ENCODE measurements around the gene GGACT.

DNA sequence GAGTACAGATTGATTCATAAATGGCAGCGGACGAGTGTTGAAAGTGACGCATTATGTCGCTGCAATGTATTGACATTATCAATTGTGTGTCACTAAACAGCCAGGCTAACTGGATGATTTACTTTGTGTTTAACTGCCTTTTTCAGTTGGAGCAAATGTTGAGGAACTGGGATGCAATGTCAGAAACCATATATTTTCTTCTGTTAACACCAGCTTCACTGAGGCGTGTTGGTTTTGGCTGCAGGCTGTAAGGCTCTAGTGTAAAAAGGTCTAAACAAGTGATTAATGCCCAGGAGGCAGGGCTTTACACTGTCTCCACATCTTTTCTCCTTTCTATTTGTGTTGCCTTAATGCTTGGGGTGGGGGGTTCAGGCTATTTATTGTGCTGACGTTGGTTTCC lies 80.1 kb downstream of the GGACT start:
- TF ChIP-seq, protein P1, sequence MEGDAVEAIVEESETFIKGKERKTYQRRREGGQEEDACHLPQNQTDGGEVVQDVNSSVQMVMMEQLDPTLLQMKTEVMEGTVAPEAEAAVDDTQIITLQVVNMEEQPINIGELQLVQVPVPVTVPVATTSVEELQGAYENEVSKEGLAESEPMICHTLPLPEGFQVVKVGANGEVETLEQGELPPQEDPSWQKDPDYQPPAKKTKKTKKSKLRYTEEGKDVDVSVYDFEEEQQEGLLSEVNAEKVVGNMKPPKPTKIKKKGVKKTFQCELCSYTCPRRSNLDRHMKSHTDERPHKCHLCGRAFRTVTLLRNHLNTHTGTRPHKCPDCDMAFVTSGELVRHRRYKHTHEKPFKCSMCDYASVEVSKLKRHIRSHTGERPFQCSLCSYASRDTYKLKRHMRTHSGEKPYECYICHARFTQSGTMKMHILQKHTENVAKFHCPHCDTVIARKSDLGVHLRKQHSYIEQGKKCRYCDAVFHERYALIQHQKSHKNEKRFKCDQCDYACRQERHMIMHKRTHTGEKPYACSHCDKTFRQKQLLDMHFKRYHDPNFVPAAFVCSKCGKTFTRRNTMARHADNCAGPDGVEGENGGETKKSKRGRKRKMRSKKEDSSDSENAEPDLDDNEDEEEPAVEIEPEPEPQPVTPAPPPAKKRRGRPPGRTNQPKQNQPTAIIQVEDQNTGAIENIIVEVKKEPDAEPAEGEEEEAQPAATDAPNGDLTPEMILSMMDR (IDR thresholded peaks at IDR 0.05; ENCODE audit: low read depth, low read length) = no peak
- no peak for TF ChIP-seq EZH2phosphoT487 (IDR thresholded peaks at IDR 0.05; ENCODE audit: low read depth)

All from OCI-LY3 (cell line).